Sigmoid colon (tissue), 4 donors: Measurements from ENCODE around the gene PALMD.

Source experiments
- CTCF ChIP-seq, 4 experiments: fragments of 450-650 bp in 3 of 4; fragments of 200-600 bp in 1 of 4; IDR thresholded peaks; one replicate each; pipeline ENCODE4 v1.5.1; 2016 to 2019; ENCODE audit warnings: antibody characterized with exemption in 4 of 4, mild to moderate bottlenecking in 3 of 4, moderate library complexity in 2 of 4
- EP300 ChIP-seq, 4 donors: sonication (generic); formaldehyde crosslinking; IDR thresholded peaks; one replicate each; pipeline ENCODE4 v1.6.1; 2017; ENCODE audit warnings: antibody characterized with exemption in 4 of 4
- POLR2A ChIP-seq, 2 donors: fragments of 450-650 bp; IDR thresholded peaks; one replicate each; pipeline ENCODE4 v1.6.1; 2016; ENCODE audit warnings: antibody characterized with exemption in 2 of 2, mild to moderate bottlenecking in 2 of 2, moderate library complexity in 2 of 2
- POLR2AphosphoS5 ChIP-seq, 4 donors: sonication (generic); formaldehyde crosslinking; IDR thresholded peaks; one replicate each; pipeline ENCODE4 v1.6.1; 2017; ENCODE audit warnings: antibody characterized with exemption in 4 of 4

DNA sequence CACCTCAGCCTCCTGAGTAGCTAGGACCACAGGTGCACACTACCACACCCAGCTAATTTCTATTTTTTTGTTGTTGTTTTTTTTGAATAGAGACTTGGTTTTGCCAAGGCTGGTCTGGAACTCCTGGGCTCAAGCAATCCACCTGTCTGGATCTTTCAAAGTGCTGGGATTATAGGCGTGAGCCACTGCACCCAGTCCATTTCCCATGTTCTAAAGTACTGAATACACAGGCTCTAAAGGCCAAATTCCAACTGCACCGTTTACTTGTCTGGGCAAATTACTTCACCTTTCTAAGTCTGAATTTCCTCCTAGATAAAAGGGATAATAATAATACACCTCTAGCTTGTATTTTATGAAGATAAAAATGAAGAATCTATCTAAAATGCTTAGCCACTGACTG is 80.9 kb downstream of the PALMD start:
- no peak for TF ChIP-seq EP300 (IDR thresholded peaks at IDR 0.05)
- TF ChIP-seq CTCF (IDR thresholded peaks at IDR 0.05), result no peak
- no peak for TF ChIP-seq POLR2A (IDR thresholded peaks at IDR 0.05)
- TF ChIP-seq POLR2AphosphoS5 (IDR thresholded peaks at IDR 0.05), result no peak
